Fibroblast of lung (primary cell): ENCODE data around the gene NR2F2.

ENCODE experiments used
- CTCF ChIP-seq, 2 donors: IDR thresholded peaks in 1 of 2; conservative IDR thresholded peaks in 1 of 2; 1 replicate in 1 of 2; 2 replicates in 1 of 2; pipeline ENCODE4 v1.5.1; 2011 to 2012; ENCODE audit warnings: low read length in 2 of 2, control low read depth in 1 of 2, inconsistent platforms in 1 of 2, low read depth in 1 of 2, mild to moderate bottlenecking in 1 of 2
- EZH2 ChIP-seq: IDR thresholded peaks from 2 replicates; pipeline ENCODE4 v1.5.1; 2012; ENCODE audit warnings: low read length, control low read depth, mild to moderate bottlenecking; ENCODE audit errors: missing control alignments

- TF ChIP-seq CTCF (conservative IDR thresholded peaks at IDR 0.05 in 1 of 2, IDR thresholded peaks at IDR 0.05 in 1 of 2; ENCODE audit: low read depth in 1 of 2, low read length in 2 of 2) = no peak
- TF ChIP-seq EZH2 = no peak
These were observed 19.1 kb upstream of the NR2F2 start for GRCh38 chr15:96311256-96311955.
